ENCODE results near the gene CPT2. TPM values are rescaled to one million over a fixed set of nuclear protein-coding genes. Genes with fewer than 3 reads are reported as not detected.
A peak's percentile ranks its signal among the peaks of the same experiment; 100 is the strongest.

Gene CPT2
- polyA plus RNA-seq, 4 donors: 28.2 to 33.0 (median 30.3) TPM

DNA sequence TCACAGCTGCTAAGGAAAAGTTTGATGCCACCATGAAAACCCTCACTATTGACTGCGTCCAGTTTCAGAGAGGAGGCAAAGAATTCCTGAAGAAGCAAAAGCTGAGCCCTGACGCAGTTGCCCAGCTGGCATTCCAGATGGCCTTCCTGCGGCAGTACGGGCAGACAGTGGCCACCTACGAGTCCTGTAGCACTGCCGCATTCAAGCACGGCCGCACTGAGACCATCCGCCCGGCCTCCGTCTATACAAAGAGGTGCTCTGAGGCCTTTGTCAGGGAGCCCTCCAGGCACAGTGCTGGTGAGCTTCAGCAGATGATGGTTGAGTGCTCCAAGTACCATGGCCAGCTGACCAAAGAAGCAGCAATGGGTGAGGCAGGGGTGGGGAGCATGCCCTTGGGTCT is 14.3 kb downstream of the CPT2 start:
- DNase-seq (ENCODE audit: low read depth in 4 of 4, low spot score in 2 of 4): no peak

DNA sequence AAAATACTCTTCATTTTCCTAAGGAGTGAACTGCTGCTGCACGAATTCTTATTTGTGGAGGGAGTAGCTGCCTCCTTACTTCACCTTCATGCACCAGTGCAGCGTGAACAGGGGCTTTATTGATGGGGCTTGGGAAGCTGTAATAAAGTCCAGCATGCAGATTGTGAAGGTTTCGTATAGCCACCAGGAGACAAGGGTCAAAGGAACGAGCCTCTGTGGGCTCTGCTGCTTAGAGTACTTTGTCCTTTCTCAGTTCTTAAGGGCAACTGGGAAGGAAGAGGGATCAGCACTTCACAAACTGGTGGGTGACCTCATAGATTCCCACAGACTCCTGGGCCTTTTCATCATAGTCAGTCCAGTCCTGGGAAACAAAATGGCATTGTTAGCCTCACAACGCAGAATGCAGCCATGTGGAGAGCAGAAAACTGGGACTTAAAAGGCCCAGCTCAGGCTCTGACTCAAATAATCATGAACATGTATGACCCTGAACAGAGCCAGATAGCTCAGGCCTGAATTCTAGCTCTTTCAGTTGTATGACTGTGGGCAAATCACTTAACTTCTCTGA is 17.8 kb downstream of the CPT2 start:
- no peak for DNase-seq (ENCODE audit: low read depth in 4 of 4, low spot score in 2 of 4)

DNA sequence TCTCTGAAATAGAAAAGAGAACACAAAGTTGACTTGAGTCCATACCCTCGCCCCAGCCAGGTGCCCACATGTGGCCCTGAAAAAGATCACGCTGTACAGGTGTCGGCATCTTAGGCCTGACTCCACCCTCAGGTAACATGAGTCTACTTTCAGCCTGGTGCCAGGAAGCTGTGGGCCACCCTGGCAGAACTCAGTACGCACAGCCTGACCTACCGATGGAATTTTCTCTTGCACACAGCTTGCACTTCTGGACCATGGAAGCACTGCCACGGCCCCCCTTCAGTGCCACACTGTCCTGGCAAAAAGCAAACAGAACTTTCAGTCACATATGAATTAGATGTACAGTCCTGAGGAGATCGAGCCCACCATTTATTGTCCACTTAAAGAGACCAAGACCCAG is 21.6 kb downstream of the CPT2 start:
- DNase-seq (ENCODE audit: low read depth in 4 of 4, low spot score in 2 of 4): no peak

DNA sequence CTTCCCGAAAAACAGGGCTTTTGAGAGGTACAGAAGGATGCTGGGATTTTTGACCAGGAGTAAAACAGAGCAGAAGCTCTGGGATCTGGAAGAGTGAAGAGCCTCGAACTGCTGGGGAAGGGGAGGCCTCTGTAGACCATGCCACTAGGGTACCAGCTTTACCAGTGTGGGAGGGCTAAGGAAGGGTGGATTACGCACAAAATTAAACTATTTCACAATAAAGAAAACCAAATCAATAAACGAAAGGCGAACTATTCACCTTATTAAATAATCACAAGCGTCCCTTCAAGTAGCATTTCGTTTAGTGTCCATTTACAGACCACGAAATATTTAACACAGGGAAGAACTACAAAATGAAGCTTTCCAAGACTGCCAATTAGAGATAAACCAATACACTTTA is 23.1 kb downstream of the CPT2 start:
- no peak for DNase-seq (ENCODE audit: low read depth in 4 of 4, low spot score in 2 of 4)

DNA sequence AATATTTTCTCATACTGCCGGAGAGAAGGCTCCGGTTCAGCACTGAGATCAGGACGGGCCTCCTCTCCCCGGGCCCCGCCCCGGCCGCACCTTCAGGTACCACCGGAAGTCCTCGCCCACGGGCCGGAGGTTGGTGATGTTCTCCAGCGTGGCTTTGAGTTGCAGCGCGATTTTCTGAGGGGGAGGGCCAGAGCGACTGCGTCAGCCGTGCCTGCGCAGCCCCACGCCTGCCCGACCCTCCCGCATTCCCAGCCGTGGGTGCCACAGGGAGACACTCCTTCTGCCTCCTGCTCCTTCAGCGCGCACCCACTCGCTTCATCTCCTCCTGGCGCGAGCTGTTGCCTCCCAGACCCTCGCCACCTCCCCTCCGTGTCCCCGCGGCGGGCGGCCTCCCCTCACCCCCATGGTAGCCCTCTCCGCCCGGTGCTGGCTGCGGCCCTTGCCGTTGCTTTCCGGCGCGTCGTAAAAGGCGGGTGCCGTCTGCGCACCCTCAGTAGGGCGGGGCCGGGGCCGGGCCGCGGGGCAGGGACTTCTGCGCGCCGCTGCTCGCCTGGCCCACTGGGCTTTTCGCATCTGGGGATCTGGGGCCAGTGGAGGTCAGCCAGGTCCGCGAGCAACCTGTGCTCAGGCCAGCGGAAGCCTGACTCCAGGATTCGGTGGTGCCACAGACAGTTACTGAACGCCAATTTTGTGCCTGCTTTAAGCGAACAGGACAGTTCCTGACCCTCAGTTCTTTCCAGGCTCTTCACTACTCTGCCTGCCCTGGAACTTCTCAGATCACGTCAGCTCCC is 23.7 kb downstream of the CPT2 start, which contains the start of gene CZIB:
TSS of gene CZIB (minus strand) at position 464 of the 791 bp plus-strand sequence. CDS start at position 405, 59 bp downstream.
- DNase-seq (ENCODE audit: low read depth in 4 of 4, low spot score in 2 of 4): peak; percentile 75 to 90 (median 83)

DNA sequence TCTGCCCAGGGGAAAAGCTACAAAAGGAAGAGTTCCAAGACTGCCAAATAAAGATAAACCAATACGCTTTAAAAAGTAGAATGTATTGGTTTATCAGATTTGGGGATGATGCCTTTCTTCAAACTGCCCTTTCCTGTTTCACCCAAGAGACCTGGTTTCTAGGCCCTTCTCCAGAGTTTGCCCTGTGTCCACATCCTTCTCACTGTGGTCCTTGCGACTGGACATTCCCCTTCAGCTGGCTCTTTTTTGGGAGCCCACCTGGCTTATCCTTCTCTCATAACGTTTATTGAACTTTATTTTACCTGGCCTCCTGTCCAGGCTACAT is 24.3 kb downstream of the CPT2 start:
- no peak for DNase-seq (ENCODE audit: low read depth in 4 of 4, low spot score in 2 of 4)

DNA sequence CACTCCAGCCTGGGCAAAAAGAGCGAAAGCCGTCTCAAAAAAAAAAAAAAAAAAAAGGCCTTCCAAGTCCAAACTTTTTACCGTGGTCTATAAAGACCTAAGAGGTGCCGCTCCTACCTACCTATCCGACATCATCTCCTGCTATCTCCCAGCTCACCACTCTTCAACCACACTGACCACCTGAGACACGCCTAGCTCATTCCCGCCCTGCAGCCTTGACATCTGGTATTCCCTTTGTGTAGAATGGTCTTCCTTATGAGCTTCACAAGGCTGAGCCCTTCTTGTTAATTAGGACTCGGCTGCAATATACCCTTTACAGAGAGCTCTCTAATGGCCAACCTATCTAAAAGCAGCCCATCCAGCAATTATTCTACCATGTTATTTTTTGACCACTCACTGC is 41.0 kb downstream of the CPT2 start:
- DNase-seq (ENCODE audit: low read depth in 4 of 4, low spot score in 2 of 4): no peak

DNA sequence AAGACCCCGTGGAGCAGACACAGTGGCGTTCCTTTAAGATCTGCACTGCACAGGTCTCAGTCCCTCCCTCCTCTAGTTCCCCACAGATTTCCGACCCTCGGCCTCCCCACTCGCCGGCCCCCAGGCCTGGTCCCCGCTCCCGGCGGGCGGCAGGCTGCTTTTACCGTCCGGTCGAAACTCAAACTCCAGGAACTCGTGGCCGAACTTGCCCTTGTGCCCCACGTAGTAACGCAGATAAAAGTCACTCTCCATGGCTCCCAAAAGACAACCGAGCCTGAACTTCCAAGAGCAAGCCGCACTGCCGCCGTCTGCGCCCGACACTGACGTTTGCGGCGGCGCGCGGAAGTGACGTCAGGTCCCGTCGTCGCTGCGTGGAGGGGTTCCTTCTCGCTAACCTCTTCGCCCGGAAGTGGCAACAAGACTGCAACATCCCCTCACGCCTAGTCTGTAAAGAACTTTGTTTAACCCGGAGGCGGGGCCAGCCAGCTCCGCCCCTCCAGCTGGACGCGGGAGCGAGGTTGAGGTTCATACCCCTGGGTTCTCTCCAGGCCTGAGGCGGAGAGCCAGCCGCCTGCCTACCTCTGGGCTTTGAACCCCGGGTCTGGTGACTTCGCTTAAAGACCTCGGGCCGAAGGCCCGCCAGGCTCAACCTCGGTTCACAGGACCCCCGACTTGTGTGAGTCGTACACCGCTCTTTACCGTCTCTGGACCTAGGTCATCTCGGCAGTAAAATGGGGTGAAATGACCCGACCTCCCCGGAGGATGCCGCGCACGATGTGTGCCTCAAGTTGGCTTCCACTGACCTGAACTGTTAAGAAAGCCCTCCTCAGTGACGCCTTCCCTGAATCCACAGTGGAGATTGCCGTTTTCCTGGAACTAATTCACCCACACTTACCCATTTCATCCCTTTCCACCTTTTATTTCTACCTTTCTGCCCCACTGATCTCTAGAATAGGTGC is 41.9 kb downstream of the CPT2 start, which contains the start of gene MAGOH:
TSS of gene MAGOH (minus strand) at position 322 of the 959 bp plus-strand sequence. CDS start at position 252, 70 bp downstream.
- DNase-seq (ENCODE audit: low read depth in 4 of 4, low spot score in 2 of 4): peak; percentile 79 to 90 (median 84)

DNA sequence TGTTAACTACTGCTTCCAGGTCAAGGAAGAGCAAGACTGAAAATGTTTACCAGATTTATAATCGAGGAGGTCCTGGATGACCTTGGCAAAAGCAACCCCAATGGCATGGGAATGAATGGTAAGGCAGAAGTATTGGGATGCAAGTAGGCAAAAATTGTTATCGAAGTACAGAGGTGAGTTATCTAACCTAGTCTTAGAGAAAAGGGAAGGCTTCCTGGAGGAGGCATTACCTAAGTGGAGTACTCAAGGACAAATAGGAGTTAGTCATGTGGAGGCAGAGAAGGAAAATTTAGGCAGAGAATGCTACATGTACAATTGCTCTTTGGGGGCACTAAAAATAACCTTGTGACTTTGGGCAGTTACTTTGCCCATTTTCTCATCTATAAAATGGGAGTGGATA is 45.2 kb downstream of the CPT2 start:
- no peak for DNase-seq (ENCODE audit: low read depth in 4 of 4, low spot score in 2 of 4)

DNA sequence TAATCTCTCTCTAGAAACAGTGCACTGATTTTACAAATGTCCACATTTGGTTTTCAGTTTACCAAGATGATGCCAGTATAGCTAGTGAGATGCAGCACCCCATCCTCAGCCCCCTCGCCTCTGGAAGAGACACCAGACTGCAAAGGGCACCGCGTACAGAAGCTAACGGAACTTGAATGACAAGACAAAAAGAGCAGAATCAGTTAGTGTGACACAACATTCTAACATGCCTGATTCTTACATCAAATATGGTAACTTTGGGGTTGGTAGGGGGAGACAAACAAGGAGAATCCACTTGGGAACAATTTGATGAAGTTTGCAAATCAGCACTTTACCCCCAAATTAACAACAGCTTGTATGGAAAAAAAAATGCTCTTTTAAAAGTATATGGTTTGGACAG is 45.8 kb downstream of the CPT2 start:
- DNase-seq (ENCODE audit: low read depth in 4 of 4, low spot score in 2 of 4): no peak

DNA sequence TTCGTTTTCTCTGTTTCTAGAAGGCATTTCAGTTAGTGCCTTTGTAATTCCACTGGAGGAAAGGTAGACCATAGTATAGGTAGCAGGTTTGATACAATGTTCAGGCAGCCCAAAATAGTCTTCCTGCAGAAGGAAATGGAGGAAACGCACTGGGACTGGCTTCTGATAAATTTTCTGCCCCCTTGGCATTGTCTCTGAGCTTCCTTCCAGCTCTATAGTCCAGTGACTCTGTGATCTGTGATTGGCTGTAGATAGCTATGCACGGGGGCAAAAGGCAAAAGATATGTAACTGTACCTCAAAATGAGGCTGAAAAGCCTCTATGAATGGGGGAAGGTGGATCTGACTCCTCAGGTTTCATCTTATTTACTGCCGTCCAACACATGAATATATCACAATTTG is 47.5 kb downstream of the CPT2 start:
- no peak for DNase-seq (ENCODE audit: low read depth in 4 of 4, low spot score in 2 of 4)

DNA sequence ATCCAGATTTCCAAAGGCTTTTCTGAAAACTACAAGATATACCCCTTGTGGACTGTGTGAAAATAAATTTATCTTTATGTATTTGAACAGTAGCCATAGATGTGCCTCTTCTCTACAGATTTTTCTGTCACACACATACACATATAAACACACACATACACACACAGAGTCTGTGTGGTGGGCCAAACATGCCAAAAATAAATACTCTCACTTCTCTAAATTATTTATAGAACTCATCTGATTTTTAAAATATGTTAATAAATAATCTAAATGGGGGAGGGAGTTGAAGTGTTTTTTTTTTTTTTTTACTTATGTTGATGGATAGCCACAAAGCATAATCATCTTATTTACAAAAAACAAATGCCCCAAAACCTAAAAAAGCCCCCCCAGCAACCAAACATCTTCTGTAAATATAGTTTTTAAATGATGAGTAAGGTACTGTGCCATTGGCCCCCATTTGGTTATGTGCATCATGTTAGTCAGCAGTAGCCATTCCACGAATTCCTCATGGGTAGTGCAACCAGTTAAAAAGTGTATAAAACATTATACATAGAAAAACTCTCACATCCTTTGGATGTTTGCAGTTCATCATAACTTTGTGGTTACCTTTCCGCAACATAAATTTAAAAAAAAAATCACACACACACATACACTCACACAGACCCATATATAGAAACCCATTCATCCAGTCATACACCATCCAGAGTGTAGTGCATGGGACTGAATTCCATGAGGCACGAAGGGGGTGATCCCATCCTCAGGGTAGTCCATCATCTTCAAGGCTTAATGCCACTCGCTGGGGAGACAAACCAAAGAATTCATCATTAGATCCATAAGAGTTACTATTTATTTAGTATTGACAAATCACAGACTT is 49.9 kb downstream of the CPT2 start:
- no peak for DNase-seq (ENCODE audit: low read depth in 4 of 4, low spot score in 2 of 4)

DNA sequence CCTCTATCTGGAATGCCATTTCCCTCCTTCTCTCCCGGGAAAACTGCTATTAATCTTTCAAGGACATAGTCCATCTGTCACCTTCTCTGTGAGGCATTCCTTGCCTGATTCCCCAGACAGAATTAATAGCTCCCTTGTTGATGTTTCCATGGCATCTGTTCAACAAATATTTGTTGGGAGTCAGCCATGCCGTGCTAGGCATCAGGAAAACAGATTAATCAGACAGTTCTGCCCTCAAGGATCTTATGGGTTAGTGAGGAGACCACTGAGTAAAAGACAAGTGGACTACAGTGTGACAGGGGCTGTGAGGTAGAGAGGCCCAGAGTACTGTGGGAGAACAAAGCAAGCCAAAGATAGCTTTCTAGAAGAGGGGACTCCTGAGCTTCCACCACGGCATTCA is 53.1 kb downstream of the CPT2 start:
- no peak for DNase-seq (ENCODE audit: low read depth in 4 of 4, low spot score in 2 of 4)

DNA sequence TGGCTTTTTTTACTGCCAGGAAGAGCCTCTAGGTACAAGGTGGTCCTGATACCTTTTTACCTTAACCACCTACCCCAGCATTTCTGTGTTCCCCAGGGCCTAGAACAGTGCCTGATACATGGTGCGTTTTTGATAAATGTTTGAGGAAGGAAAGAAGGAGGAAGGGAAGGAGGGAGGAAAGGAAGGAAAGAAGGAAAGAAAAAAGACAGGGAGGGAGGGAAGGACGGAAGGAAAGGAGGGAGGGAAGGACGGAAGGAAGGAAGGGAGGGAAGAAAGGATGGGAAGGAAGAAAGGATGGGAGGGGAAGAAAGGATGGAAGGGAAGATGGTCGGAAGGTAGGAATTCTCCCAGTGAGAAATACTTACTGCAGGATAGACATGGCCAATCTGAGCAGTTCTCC is 53.7 kb downstream of the CPT2 start:
- DNase-seq (ENCODE audit: low read depth in 4 of 4, low spot score in 2 of 4): no peak

DNA sequence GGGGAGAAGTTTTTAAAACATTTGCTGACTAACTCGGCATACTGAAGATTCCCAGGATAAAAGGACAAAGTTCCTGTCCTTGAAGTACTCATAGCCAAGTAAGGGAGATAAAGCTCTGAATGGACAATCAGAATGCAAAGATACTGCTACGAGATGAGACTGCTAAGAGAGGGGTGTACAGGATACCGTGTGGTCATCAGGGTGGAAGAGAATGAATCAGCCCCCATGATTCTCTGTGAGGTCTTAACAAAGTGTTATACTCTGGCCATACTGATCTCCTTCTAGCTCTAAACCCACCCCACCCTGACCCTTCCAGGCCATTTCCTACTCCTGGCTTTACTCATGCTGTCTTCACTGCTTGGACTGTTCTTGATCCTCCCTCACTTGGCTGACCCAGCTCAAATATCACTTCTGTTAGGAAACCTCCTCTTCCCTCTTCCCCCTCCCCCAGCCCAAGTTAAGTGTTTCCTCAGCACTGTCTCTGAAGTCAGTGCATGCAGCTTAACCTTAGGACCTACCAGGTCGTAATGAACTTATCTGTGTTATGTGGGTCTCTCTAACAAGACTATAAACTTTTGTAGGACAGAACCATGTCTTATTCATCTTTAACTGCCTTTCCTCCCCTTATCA is 57.5 kb downstream of the CPT2 start:
- no peak for DNase-seq (ENCODE audit: low read depth in 4 of 4, low spot score in 2 of 4)

DNA sequence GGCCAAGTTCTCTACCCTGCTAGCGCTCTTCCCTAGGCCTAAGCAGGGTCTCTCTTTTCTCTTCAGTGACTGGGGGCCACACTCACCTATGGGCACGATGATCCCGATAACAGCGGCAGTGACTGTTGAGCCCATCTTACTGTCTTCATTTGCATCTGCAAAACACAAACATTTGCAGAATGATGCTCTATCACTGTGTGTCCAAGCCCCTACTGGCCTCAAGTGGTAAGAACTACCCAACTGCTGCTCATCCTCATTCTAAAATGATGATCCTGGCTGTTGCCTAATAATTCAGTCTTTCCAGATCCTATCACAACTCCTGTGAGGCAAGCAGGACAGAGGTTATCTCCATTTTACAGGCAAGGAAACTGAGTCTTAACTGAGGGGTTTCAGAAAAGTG is 58.4 kb downstream of the CPT2 start:
- no peak for DNase-seq (ENCODE audit: low read depth in 4 of 4, low spot score in 2 of 4)

DNA sequence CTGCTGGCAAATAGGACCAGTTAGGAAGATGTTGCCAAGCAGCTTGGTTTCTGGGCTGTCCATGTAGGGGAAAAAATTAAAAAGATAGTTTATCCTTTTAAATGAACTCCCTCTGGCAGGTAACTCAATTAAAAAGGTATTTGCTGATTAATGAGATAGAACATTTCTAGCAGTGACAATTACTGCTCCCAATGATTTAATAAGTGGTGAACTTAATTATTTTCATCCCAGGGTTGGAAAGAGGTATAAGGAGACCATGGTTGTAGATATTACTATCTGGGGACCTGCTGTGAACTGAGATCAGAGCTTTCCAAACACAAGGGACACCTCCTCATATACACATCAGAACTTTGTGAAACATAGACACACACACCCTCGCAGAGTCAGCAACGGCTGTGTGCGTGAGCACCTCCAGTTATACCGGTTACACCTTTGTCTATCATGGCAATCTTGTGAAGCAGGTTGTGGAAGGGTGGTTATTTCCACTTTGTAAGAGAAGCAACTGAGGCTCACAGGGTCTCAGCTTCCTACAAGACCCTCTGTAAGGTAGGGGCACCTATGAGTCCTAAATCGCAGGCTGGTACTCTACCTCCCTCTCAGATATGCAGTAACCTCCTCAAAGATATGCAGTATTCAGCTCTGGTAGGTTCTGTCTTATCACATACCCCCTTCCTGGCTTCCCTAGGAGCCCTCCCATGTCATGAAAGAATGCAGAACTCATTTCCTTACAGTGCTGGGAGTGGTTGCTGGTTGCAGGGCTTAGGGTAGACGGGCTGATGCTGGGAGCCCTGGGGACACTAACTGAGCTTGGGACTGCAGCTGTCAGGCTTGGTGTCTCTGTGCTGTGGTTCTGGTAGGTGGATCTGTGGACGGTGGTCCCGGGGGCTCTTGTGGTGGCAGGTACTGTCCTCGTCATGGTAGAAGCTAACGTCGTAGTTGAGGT is 60.2 kb downstream of the CPT2 start:
- DNase-seq (ENCODE audit: low read depth in 4 of 4, low spot score in 2 of 4): no peak

DNA sequence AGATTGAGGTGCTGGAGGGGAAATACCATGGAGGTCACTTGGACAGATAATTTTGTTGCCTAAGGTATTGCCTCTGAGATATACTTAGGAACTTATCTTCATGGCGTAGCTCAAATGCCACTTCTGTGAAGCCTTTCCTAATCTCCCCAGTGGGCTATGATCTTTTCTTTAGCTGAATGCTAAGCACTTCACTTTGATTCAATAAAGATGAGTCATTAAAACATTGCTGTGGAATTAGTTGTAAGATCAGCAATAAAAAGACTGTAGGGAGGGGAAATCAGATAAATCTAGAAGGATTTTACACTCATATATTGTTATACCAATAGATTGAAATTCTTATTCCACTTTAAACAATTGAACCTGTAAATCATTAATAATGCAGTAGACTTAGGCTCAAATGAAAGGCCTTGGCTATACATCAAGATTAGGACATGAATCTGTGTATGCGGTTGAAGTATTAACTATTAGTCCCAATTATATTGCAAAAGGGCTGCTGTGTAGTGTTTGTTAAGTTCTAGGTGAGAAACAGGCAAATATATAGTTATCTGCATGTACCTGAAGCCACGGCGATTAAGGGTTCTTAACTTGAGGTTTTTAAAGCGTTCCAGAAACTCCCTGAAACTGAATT is 60.9 kb downstream of the CPT2 start:
- no peak for DNase-seq (ENCODE audit: low read depth in 4 of 4, low spot score in 2 of 4)

Data from left renal cortex interstitium (tissue), 4 donors.